Inflammatory macrophage (primary cell): Measurements from ENCODE around the gene MEIS3.
"Not testable (repeated sequence)": the region's sequence is repeated elsewhere in the genome, so short reads cannot be mapped to it uniquely, and the experiment has no call there.

Experiments used
- DNase-seq, 2 donors: peaks; one replicate each; pipeline ENCODE4 v3.0.0-alpha.2; 2020 to 2022

Gene MEIS3

GRCh38 chr19:47414469-47414868 is 4.9 kb downstream of the MEIS3 start:
- peak; percentile 15 to 57 for DNase-seq

DNA sequence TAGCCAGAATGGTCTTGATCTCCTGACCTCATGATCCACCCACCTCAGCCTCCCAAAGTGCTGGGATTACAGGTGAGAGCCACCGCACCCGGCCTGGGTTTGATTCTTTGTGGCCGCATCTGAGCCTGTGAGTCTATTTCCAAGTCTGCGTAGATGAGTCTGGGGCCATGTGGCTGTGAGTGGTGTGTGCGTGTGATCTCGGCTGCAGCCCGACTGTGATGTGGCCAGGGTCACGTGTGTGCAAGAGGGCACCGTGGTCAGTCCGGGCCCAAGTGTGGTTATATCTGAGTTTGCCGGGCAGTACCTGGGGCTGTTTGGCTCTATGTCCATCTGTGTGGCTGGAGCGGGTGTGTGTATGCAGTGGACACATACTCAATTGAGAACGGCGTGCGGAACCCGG is 5.4 kb downstream of the MEIS3 start:
- DNase-seq = no peak

GRCh38 chr19:47411696-47412095 is 7.6 kb downstream of the MEIS3 start:
- not testable (repeated sequence) for DNase-seq

- no peak for DNase-seq
Measured at GRCh38 chr19:47411101-47411500, 8.2 kb downstream of the MEIS3 start.

DNA sequence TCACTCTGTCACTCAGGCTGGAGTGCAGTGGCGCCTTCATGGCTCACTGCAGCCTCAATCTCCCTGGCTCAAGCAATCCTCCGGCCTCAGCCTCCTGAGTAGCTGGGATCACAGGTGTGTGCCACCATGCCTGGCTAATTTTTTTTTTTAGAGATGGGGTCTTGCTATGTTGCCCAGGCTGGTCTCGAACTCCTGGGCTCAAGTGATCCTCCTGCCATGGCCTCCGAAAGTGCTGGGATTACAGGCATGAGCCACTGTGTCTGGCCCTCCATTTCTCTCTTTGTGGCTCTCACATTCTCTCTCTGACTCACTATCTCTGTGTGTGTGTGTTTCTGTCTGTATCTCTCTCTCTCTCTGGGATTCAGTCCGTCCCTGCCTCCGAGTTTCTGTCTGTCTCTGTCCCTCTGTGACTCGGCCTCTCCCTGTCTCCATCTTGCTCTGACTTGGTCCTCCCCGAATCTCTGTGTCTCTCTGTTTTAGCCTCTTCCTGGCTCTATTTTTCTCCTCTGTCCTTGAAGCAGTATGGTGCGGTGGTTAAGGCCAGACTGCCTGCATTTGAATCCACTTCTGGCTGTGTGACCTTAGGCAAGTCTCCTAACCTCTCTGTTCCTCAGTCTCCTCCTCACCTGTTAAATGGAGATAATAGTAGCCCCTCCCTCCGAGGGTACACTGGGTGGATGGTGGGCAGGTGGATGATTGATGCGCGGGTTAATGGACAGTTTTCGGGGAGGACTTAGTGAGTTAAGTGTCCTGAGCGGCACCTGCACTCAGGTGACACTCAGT is 11.0 kb downstream of the MEIS3 start:
- no peak for DNase-seq

- DNase-seq = no peak
Measured at GRCh38 chr19:47407417-47407774, 11.9 kb downstream of the MEIS3 start.

DNA sequence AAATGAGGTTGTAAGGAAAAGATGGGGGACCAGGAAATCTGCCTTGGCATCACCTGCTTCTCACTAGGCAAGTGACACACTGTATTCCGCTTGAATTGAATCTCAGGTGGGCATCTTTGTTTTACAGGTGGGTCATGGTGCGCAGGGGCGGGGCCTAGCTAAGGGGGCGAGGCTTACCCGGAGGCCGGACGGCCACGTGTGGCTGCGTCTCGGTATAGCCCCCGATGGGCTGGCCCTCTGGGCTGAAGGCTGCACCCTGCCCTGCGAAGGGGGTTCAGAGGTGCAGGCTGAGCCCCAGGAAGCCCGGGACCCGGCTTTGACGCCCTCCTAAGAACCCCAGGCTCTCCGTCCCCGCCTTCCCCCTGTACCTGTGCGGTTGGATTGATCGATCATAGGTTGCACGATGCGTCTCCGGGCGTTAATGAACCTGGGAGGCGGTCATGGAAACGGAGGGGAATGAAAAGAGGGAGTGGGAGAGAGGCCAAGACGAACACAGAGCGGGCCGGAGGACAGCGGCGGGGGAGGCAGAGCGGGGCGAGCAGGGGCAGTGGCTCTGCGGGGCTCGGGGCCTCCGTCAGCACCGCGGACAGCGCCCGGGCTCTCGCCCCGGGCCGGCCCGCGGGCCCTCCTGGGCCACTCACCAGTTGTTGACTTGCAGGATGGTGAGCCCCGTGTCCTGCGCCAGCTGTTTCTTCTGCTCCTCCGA is 12.5 kb downstream of the MEIS3 start:
- DNase-seq = no peak

DNA sequence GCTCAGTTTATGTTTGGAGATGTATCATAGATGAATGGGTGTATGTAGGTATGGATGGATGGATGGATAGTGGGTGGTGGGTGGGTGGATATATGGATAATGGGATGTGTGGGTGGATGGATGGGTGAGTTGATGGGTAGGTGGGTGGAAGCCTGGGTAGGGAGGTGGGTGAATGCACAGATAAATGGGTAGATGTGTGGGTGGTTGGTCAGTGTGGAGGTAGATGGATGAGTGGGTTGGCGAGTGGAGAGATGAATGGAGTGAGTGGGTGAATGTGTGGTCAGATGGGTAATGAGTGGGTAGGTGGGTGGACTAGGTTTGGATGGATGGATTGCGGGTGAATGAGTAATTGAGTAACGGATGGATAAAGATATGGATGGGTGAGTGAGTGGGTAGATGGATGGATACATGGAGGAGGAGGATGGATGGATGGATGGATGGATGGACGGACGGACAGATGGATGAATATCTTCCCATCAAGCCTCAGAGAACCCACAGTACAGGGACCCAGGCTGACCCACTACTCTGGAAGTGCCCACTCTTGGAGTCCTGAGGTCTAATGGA is 13.4 kb downstream of the MEIS3 start:
- DNase-seq = no peak

- no peak for DNase-seq
Measured at GRCh38 chr19:47405197-47405550, 14.2 kb downstream of the MEIS3 start.

DNA sequence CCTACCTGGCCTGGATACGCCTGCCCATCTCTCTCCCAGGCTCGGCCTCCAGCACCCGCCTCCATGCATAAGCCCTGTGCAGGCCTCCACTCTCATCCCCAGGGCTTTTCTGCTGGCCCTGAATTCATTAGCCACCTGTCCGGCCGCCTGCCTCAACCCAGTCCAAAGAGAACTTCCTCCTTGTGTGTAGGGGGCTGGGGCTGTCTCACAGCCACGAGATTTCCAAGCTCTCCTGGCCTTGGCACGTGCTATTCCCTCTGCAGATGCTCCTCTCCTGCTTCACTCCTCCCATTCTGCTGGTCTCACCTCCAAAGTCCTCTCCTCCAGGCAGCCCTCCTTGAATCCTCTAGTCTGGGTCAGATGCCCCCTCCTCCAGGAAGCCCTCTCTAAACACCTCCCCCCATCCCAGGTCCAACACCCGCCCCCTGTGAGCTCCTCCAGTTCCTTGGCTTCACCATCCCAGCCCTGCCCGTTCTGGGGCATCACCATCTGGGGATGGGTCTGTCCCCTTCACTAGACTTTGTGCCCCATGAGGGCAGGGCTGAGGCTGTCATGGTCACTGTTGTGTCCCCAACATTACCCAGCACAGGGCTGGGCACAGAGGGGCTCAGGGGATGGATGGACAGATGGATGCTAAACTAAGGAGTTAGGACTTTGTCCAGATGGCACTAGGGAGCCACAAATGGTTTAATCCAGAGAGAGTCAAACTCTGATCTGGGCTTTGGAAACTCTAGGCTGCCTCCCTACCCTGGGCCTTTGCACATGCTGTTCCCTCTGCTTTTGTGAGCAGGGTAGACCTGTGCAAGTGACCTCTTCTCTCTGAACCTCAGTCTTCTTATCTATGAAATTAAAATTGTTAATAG is 14.8 kb downstream of the MEIS3 start:
- DNase-seq = no peak

GRCh38 chr19:47402504-47402903 is 16.8 kb downstream of the MEIS3 start:
- no peak for DNase-seq

GRCh38 chr19:47398707-47399597 is 20.4 kb downstream of the MEIS3 start:
- no peak for DNase-seq

GRCh38 chr19:47391510-47392223 is 27.7 kb downstream of the MEIS3 start:
- DNase-seq = peak; percentile 84 to 87

- DNase-seq = no peak
Measured at GRCh38 chr19:47390533-47391488, 28.5 kb downstream of the MEIS3 start.

DNA sequence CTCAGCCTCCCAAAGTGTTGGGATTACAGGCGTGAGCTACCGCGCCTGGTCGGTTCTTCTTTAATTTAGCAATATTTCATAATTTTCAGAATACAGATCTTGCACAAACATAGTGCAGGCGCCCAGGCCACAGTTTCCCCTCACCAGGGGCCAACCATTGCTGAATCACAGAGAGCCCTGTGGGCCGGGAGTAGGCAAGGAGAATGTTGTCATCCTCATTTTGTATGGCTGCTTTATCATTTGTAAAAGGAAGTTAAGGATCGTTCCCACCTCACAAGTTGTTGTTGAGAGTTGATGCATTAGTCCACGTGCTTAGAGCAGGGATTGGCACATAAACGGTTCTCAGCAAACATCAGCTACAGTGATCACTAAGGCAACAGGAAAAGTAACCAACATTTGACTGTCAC is 30.2 kb downstream of the MEIS3 start:
- peak; percentile 98 to 99 for DNase-seq

DNA sequence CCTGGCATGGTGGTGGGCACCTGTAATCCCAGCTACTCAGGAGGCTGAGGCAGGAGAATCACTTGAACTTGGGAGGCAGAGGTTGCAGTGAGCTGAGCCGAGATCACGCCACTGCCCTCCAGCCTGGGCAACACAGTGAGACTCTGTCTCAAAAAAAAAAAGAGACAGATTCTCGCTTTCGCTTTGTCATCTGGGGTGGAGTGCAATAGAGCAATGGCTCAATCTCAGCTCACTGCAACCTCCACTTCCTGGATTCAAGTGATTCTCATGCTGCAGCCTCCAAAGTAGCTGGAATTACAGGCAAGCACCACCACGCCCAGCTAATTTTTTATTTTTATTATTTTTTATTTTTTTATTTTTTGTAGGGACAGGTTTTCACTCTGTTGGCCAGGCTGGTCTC is 30.6 kb downstream of the MEIS3 start:
- peak; percentile 89 to 90 for DNase-seq

DNA sequence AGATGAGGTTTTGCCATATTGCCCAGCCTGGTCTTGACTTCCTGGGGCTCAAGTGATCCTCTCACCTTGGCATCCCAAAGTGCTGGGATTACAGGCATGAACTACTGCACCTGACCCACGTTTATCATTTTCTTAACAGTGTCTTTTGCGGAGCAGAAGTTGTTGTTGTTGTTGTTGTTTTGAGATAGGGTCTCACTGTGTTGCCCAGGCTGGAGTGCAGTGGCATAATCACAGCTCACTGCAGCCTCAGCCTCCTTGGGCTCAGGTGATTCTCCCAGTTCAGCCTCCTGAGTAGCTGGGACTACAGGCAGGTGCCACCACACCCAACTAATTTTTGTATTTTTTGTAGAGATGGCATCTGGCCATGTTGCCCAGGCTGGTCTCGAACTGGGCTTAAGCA is 31.7 kb downstream of the MEIS3 start:
- DNase-seq = not testable (repeated sequence)

DNA sequence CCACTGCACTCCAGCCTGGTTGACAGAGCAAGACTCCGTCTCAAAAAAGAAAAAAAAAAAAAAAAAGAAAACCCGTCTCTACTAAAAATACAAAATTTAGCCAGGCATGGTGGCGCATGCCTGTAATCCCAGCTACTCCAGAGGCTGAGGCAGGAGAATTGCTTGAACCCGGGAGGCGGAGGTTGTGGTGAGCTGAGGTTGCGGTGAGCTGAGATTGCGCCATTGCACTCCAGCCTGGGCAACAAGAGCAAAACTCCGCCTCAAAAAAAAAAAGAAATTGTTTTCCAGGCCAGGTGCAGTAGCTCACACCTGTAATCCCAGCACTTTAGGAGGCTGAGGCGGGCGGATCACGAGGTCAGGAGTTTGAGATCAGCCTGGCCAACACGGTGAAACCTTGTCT is 32.7 kb downstream of the MEIS3 start:
- not testable (repeated sequence) for DNase-seq

GRCh38 chr19:47384533-47384932 is 34.8 kb downstream of the MEIS3 start:
- not testable (repeated sequence) for DNase-seq

- not testable (repeated sequence) for DNase-seq
Measured at GRCh38 chr19:47383890-47384289, 35.4 kb downstream of the MEIS3 start.
